HEK293 (cell line): Measurements from ENCODE around the gene DNAH8.
A peak's percentile ranks its signal among the peaks of the same experiment; 100 is the strongest.

Source experiments
- HIC1 ChIP-seq: fragments of 450-650 bp; formaldehyde crosslinking; IDR thresholded peaks from 2 replicates; pipeline ENCODE4 v1.5.1; 2016; ENCODE audit warnings: missing biosample characterization, missing genetic modification characterization
- KLF1 ChIP-seq: fragments of 450-650 bp; formaldehyde crosslinking; IDR thresholded peaks from 2 replicates; pipeline ENCODE4 v1.5.1; 2016; ENCODE audit warnings: missing biosample characterization, missing genetic modification characterization
- ZBTB1 ChIP-seq: fragments of 450-650 bp; formaldehyde crosslinking; IDR thresholded peaks from 2 replicates; pipeline ENCODE4 v1.5.1; 2016; ENCODE audit warnings: missing biosample characterization, missing genetic modification characterization
- ZNF10 ChIP-seq: fragments of 450-650 bp; formaldehyde crosslinking; IDR thresholded peaks from 2 replicates; pipeline ENCODE4 v1.5.1; 2017; ENCODE audit warnings: missing biosample characterization, missing genetic modification characterization
- ZNF132 ChIP-seq: fragments of 450-650 bp; formaldehyde crosslinking; IDR thresholded peaks from 2 replicates; pipeline ENCODE4 v1.5.1; 2017; ENCODE audit warnings: missing biosample characterization, missing genetic modification characterization, borderline replicate concordance
- ZNF146 ChIP-seq: fragments of 450-650 bp; formaldehyde crosslinking; IDR thresholded peaks from 2 replicates; pipeline ENCODE4 v1.5.1; 2016; ENCODE audit warnings: missing biosample characterization, missing genetic modification characterization
- ZNF16 ChIP-seq: fragments of 450-650 bp; formaldehyde crosslinking; IDR thresholded peaks from 2 replicates; pipeline ENCODE4 v1.5.1; 2016; ENCODE audit warnings: low read depth, missing biosample characterization, missing genetic modification characterization
- ZNF221 ChIP-seq: fragments of 450-650 bp; formaldehyde crosslinking; IDR thresholded peaks from 2 replicates; pipeline ENCODE4 v1.5.1; 2017; ENCODE audit warnings: missing biosample characterization, missing genetic modification characterization, borderline replicate concordance
- ZNF274 ChIP-seq, 2 experiments: fragments of 200-500 bp in 1 of 2; fragments of 450-650 bp in 1 of 2; sonication (Bioruptor generic) in 1 of 2; formaldehyde crosslinking in 1 of 2; IDR thresholded peaks; 2 replicates each; pipeline versions ENCODE4 v1.5.1 to v1.6.1; 2014 to 2016; ENCODE audit warnings: borderline replicate concordance in 1 of 2, inconsistent platforms in 1 of 2, low read length in 1 of 2, missing biosample characterization in 1 of 2, missing genetic modification characterization in 1 of 2
- ZNF324 ChIP-seq: fragments of 450-650 bp; formaldehyde crosslinking; IDR thresholded peaks from 2 replicates; pipeline ENCODE4 v1.5.1; 2016; ENCODE audit warnings: missing biosample characterization, missing genetic modification characterization
- ZNF398 ChIP-seq: fragments of 450-650 bp; formaldehyde crosslinking; IDR thresholded peaks from 2 replicates; pipeline ENCODE4 v1.5.1; 2017; ENCODE audit warnings: missing biosample characterization, missing genetic modification characterization
- ZNF423 ChIP-seq: fragments of 450-650 bp; formaldehyde crosslinking; IDR thresholded peaks from 2 replicates; pipeline ENCODE4 v1.5.1; 2016; ENCODE audit warnings: missing biosample characterization, missing genetic modification characterization
- ZNF426 ChIP-seq: fragments of 450-650 bp; formaldehyde crosslinking; IDR thresholded peaks from 2 replicates; pipeline ENCODE4 v1.5.1; 2017; ENCODE audit warnings: missing biosample characterization, missing genetic modification characterization, mild to moderate bottlenecking, inconsistent platforms, moderate library complexity
- ZNF510 ChIP-seq: fragments of 450-650 bp; formaldehyde crosslinking; IDR thresholded peaks from 2 replicates; pipeline ENCODE4 v1.5.1; 2018; ENCODE audit warnings: mild to moderate bottlenecking, missing genetic modification characterization, missing biosample characterization; ENCODE audit not compliant: insufficient replicate concordance
- ZNF561 ChIP-seq: fragments of 450-650 bp; IDR thresholded peaks from 2 replicates; pipeline ENCODE4 v1.5.1; 2018; ENCODE audit warnings: missing biosample characterization, missing genetic modification characterization, borderline replicate concordance
- ZNF623 ChIP-seq: fragments of 450-650 bp; formaldehyde crosslinking; IDR thresholded peaks from 2 replicates; pipeline ENCODE4 v1.5.1; 2016; ENCODE audit warnings: missing biosample characterization, missing genetic modification characterization
- ZNF629 ChIP-seq: fragments of 450-650 bp; formaldehyde crosslinking; IDR thresholded peaks from 2 replicates; pipeline ENCODE4 v1.5.1; 2017; ENCODE audit warnings: missing biosample characterization, missing genetic modification characterization
- ZNF776 ChIP-seq: fragments of 450-650 bp; formaldehyde crosslinking; IDR thresholded peaks from 2 replicates; pipeline ENCODE4 v1.5.0; 2017; ENCODE audit warnings: missing biosample characterization, missing genetic modification characterization, borderline replicate concordance
- ZSCAN30 ChIP-seq: fragments of 450-650 bp; IDR thresholded peaks from 2 replicates; pipeline ENCODE4 v1.5.1; 2018; ENCODE audit warnings: missing biosample characterization, mild to moderate bottlenecking, missing genetic modification characterization, moderate library complexity
- ZSCAN4 ChIP-seq: fragments of 450-650 bp; formaldehyde crosslinking; IDR thresholded peaks from 2 replicates; pipeline ENCODE4 v1.5.1; 2017; ENCODE audit warnings: missing biosample characterization, missing genetic modification characterization
- TF ChIP-seq, protein P1 (sequence below): fragments of 450-650 bp; formaldehyde crosslinking; IDR thresholded peaks from 2 replicates; pipeline ENCODE4 v1.5.1; 2016; ENCODE audit warnings: missing biosample characterization, missing genetic modification characterization
- TF ChIP-seq, protein P2 (sequence below): fragments of 450-650 bp; formaldehyde crosslinking; IDR thresholded peaks from 2 replicates; pipeline ENCODE4 v1.5.1; 2016; ENCODE audit warnings: missing biosample characterization, missing genetic modification characterization

DNAH8 gene

GRCh38 chr6:38723783-38724182, 8.7 kb downstream of the DNAH8 start (continued):
- TF ChIP-seq HIC1 (tag by site-specific recombination): no peak
- no peak for TF ChIP-seq ZBTB1 (tag by site-specific recombination)
- TF ChIP-seq ZNF426 (tag by site-specific recombination): peak; percentile 38
- no peak for TF ChIP-seq ZNF16 (tag by site-specific recombination)
- TF ChIP-seq ZNF274 (IDR thresholded peaks at IDR 0.05; ENCODE audit: low read length): no peak
- TF ChIP-seq ZNF274 (tag by site-specific recombination; IDR thresholded peaks at IDR 0.05; ENCODE audit: borderline replicate concordance): no peak
- peak; percentile 37; the same call in 1 of the 2 replicates for TF ChIP-seq ZNF623
- no peak for TF ChIP-seq ZSCAN30 (tag by site-specific recombination)
- no peak for TF ChIP-seq ZNF324 (tag by site-specific recombination)
- no peak for TF ChIP-seq ZNF10 (tag by site-specific recombination)
- TF ChIP-seq, protein P1, sequence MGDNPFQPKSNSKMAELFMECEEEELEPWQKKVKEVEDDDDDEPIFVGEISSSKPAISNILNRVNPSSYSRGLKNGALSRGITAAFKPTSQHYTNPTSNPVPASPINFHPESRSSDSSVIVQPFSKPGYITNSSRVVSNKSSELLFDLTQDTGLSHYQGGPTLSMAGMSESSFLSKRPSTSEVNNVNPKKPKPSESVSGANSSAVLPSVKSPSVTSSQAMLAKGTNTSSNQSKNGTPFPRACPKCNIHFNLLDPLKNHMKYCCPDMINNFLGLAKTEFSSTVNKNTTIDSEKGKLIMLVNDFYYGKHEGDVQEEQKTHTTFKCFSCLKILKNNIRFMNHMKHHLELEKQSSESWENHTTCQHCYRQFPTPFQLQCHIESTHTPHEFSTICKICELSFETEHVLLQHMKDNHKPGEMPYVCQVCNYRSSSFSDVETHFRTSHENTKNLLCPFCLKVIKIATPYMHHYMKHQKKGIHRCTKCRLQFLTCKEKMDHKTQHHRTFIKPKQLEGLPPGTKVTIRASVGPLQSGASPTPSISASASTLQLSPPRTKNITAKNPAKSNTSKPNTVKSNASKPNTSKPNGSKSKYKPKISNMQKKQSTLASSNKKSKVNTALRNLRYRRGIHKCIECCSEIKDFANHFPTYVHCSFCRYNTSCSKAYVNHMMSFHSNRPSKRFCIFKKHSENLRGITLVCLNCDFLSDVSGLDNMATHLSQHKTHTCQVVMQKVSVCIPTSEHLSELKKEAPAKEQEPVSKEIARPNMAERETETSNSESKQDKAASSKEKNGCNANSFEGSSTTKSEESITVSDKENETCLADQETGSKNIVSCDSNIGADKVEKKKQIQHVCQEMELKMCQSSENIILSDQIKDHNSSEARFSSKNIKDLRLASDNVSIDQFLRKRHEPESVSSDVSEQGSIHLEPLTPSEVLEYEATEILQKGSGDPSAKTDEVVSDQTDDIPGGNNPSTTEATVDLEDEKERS (tag by site-specific recombination): no peak
- no peak for TF ChIP-seq ZNF221 (tag by site-specific recombination)
- no peak for TF ChIP-seq ZNF629 (tag by site-specific recombination)
- TF ChIP-seq KLF1 (tag by site-specific recombination): no peak
- TF ChIP-seq, protein P2, sequence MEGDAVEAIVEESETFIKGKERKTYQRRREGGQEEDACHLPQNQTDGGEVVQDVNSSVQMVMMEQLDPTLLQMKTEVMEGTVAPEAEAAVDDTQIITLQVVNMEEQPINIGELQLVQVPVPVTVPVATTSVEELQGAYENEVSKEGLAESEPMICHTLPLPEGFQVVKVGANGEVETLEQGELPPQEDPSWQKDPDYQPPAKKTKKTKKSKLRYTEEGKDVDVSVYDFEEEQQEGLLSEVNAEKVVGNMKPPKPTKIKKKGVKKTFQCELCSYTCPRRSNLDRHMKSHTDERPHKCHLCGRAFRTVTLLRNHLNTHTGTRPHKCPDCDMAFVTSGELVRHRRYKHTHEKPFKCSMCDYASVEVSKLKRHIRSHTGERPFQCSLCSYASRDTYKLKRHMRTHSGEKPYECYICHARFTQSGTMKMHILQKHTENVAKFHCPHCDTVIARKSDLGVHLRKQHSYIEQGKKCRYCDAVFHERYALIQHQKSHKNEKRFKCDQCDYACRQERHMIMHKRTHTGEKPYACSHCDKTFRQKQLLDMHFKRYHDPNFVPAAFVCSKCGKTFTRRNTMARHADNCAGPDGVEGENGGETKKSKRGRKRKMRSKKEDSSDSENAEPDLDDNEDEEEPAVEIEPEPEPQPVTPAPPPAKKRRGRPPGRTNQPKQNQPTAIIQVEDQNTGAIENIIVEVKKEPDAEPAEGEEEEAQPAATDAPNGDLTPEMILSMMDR (tag by site-specific recombination): no peak
- TF ChIP-seq ZNF561 (tag by site-specific recombination): no peak
- no peak for TF ChIP-seq ZSCAN4
- no peak for TF ChIP-seq ZNF132 (tag by site-specific recombination)
- no peak for TF ChIP-seq ZNF146 (tag by site-specific recombination)
- no peak for TF ChIP-seq ZNF510
- no peak for TF ChIP-seq ZNF423 (tag by site-specific recombination)
- no peak for TF ChIP-seq ZNF776 (tag by site-specific recombination)
- TF ChIP-seq ZNF398 (tag by site-specific recombination): no peak
